Upper lobe of left lung (tissue), 4 donors: ENCODE results near the gene CPNE4.

Experiments
- EP300 ChIP-seq, 4 donors: sonication (generic); formaldehyde crosslinking; IDR thresholded peaks; one replicate each; pipeline ENCODE4 v1.5.1; 2017; ENCODE audit warnings: antibody characterized with exemption in 4 of 4, control low read depth in 2 of 4
- POLR2A ChIP-seq, 4 donors: fragments of 450-650 bp; IDR thresholded peaks; one replicate each; pipeline ENCODE4 v1.5.1; 2016 to 2017; ENCODE audit warnings: antibody characterized with exemption in 4 of 4, mild to moderate bottlenecking in 2 of 4
- POLR2AphosphoS5 ChIP-seq, 2 donors: sonication (generic); formaldehyde crosslinking; IDR thresholded peaks; one replicate each; pipeline ENCODE4 v1.5.1; 2017; ENCODE audit warnings: antibody characterized with exemption in 2 of 2
- TF ChIP-seq, protein P1 (sequence below), 6 experiments: fragments of 450-650 bp in 4 of 6; fragments of 200-600 bp in 2 of 6; sonication (generic) in 2 of 6; IDR thresholded peaks; one replicate each; pipeline ENCODE4 v1.5.1; 2016 to 2019; ENCODE audit warnings: antibody characterized with exemption in 6 of 6

DNA sequence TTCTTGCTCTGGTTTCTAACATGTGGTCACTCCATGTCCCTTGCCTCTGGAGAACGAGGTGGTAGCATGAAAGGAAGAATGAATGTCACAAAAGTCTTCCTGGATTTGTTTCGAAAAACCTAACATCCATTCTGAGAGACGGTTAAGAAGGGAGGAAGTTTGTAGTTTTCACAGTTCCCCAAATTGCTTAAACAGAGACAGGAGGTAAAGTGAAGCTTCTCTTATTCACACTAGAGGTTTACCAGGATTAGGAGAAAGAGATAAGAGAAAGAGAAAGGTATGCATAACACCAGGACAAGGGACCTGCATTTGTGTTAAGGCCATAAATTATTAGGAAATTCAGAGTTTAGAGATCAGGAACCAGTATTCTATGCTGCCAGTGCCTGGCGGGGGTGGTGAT is 228.1 kb downstream of the CPNE4 start:
- no peak for TF ChIP-seq POLR2A (IDR thresholded peaks at IDR 0.05)
- TF ChIP-seq, protein P1, sequence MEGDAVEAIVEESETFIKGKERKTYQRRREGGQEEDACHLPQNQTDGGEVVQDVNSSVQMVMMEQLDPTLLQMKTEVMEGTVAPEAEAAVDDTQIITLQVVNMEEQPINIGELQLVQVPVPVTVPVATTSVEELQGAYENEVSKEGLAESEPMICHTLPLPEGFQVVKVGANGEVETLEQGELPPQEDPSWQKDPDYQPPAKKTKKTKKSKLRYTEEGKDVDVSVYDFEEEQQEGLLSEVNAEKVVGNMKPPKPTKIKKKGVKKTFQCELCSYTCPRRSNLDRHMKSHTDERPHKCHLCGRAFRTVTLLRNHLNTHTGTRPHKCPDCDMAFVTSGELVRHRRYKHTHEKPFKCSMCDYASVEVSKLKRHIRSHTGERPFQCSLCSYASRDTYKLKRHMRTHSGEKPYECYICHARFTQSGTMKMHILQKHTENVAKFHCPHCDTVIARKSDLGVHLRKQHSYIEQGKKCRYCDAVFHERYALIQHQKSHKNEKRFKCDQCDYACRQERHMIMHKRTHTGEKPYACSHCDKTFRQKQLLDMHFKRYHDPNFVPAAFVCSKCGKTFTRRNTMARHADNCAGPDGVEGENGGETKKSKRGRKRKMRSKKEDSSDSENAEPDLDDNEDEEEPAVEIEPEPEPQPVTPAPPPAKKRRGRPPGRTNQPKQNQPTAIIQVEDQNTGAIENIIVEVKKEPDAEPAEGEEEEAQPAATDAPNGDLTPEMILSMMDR (IDR thresholded peaks at IDR 0.05): no peak
- TF ChIP-seq EP300 (IDR thresholded peaks at IDR 0.05): no peak
- no peak for TF ChIP-seq POLR2AphosphoS5 (IDR thresholded peaks at IDR 0.05)
